ENCODE data around the gene GPRC5B. TPM values are rescaled to one million over a fixed set of nuclear protein-coding genes. Genes with fewer than 3 reads are reported as not detected.
A peak's percentile ranks its signal among the peaks of the same experiment; 100 is the strongest.

GPRC5B gene
- total RNA-seq, 6 experiments from 2014 or later, result 0.14 to 0.48 (median 0.29) TPM

- H3K9me3 Mint-ChIP-seq, result no peaks in the 10 kb centered on the region
- H3K4me1 Mint-ChIP-seq (ENCODE audit: low read depth), result peaks cover 12% of the 10 kb centered on the region
- no peak overlapping the region; the same call in 1 of the 2 replicates for H3K4me3 Mint-ChIP-seq
- peak; percentile 97 for TF ChIP-seq CTCF (IDR thresholded peaks at IDR 0.05)
- DNase-seq, result peak; percentile 60
- no peaks in the 10 kb centered on the region for H3K36me3 Mint-ChIP-seq (ENCODE audit: low read depth)
- peaks cover 9% of the 10 kb centered on the region; the same call in 1 of the 2 replicates for H3K27me3 Mint-ChIP-seq (ENCODE audit: insufficient read depth)
- H3K27ac Mint-ChIP-seq, result no peak overlapping the region
These were observed 22.7 kb upstream of the GPRC5B start for GRCh38 chr16:19907161-19907992.

- no peak for DNase-seq
- H3K4me1 Mint-ChIP-seq (ENCODE audit: low read depth), result no peaks in the 10 kb centered on the region
- H3K9me3 Mint-ChIP-seq, result no peaks in the 10 kb centered on the region
- peaks cover 12% of the 10 kb centered on the region for H3K27me3 Mint-ChIP-seq (ENCODE audit: insufficient read depth)
- no peaks in the 10 kb centered on the region for H3K36me3 Mint-ChIP-seq (ENCODE audit: low read depth)
- TF ChIP-seq CTCF (IDR thresholded peaks at IDR 0.05), result no peak
- no peak overlapping the region for H3K27ac Mint-ChIP-seq
- H3K4me3 Mint-ChIP-seq, result no peak overlapping the region
These were observed 16.5 kb upstream of the GPRC5B start for GRCh38 chr16:19901164-19901563.

DNA sequence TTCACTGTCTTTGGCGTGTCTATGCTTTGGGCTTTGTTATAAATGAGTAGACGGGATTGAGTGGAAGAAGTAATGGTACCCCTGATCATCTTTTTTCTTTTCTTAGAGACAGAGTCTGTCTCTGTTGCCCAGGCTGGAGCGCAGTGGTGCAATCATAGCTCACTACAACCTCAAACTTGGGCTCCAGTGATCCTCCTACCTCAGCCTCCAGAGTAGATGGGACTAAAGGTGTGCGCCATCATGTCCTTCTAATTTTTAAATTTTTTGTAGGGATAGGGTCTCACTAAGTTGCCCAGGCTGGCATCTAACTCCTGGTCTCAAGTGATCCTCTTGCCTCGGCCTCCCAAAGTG, 14.9 kb upstream of the GPRC5B start:
- Mint-ChIP-seq H3K4me3 (no peak overlapping the region), H3K9me3 (no peaks in the 10 kb centered on the region), H3K27ac (no peak overlapping the region), H3K36me3 (ENCODE audit: low read depth) (no peaks in the 10 kb centered on the region), H3K4me1 (ENCODE audit: low read depth) (no peaks in the 10 kb centered on the region), H3K27me3 (ENCODE audit: insufficient read depth) (peaks cover 11% of the 10 kb centered on the region)
- DNase-seq, result no peak
- TF ChIP-seq CTCF (IDR thresholded peaks at IDR 0.05), result peak; percentile 42

DNA sequence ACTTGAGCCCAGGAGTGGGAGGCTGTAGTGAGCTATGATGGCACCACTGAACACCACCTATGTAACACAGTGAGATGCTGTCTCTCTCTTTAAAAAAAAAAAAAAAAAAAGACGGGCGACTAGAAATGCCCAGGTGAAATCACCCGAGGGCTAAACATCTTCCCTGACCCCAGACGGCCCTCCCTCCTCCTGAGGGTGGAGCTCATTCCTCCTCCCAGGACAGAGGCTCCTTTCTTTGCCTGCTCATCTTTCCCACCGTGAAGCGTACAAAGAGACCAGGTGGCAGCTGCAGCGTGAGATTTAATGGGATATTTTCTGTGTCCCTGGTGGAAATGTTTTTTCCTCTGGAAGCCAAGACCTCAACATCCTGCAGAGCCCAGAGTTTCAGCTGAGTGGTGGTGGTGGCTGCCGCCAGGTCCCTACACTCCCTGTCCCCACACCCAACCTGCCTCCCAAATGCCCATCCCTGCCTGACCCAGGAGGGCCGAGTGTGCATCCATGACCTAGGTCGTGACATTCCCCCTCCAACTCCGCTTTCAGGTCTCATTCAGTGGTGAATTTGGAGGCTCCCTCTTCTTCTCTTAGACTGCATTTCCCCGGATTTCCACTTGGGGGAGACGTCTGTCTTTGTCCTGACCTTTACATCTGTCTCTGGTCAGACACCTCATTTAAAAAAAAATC, 14.4 kb upstream of the GPRC5B start:
- no peaks in the 10 kb centered on the region for H3K9me3 Mint-ChIP-seq
- H3K4me3 Mint-ChIP-seq, result no peak overlapping the region
- H3K27me3 Mint-ChIP-seq (ENCODE audit: insufficient read depth), result peaks cover 10% of the 10 kb centered on the region
- TF ChIP-seq CTCF (IDR thresholded peaks at IDR 0.05), result peak; percentile 84
- no peaks in the 10 kb centered on the region for H3K4me1 Mint-ChIP-seq (ENCODE audit: low read depth)
- DNase-seq, result peak; percentile 34
- no peak overlapping the region for H3K27ac Mint-ChIP-seq
- no peaks in the 10 kb centered on the region for H3K36me3 Mint-ChIP-seq (ENCODE audit: low read depth)

GRCh38 chr16:19898166-19898565, 13.5 kb upstream of the GPRC5B start:
- H3K9me3 Mint-ChIP-seq, result no peaks in the 10 kb centered on the region
- no peaks in the 10 kb centered on the region for H3K4me1 Mint-ChIP-seq (ENCODE audit: low read depth)
- H3K27ac Mint-ChIP-seq, result no peak overlapping the region
- no peaks in the 10 kb centered on the region for H3K36me3 Mint-ChIP-seq (ENCODE audit: low read depth)
- TF ChIP-seq CTCF (IDR thresholded peaks at IDR 0.05), result no peak
- H3K27me3 Mint-ChIP-seq (ENCODE audit: insufficient read depth), result peaks cover 6% of the 10 kb centered on the region
- no peak for DNase-seq
- H3K4me3 Mint-ChIP-seq, result no peak overlapping the region

All from HFFc6 (cell line).